ENCODE data around the gene ZNF8.

The ZNF8 gene

GRCh38 chr19:58317476-58318072 lies 38.8 kb downstream of the ZNF8 start:
- no peak for TF ChIP-seq CTCF (IDR thresholded peaks at IDR 0.05)
- intact Hi-C loops (cut with DNase I; ENCODE audit: low total_unique reads), result no loop called here
- no peak for DNase-seq

GRCh38 chr19:58318297-58318696 lies 39.5 kb downstream of the ZNF8 start:
- H3K4me3 ChIP-seq, result no peak overlapping the region
- intact Hi-C loops (cut with DNase I; ENCODE audit: low total_unique reads), result no loop called here
- no peak for TF ChIP-seq CTCF (IDR thresholded peaks at IDR 0.05)
- no peaks in the 10 kb centered on the region for H3K4me1 ChIP-seq
- no peaks in the 10 kb centered on the region for H3K27me3 ChIP-seq
- peaks cover 19 to 61% (median 47%) of the 10 kb centered on the region in 3 donors for H3K36me3 ChIP-seq
- no peaks in the 10 kb centered on the region for H3K9me3 ChIP-seq
- no peak overlapping the region for H3K27ac ChIP-seq
- DNase-seq, result no peak

More at GRCh38 chr19:58317476-58318072, 38.8 kb downstream of the ZNF8 start:
- Histone ChIP-seq H3K4me1 (no peaks in the 10 kb centered on the region), H3K36me3 (peaks cover 26 to 63% (median 54%) of the 10 kb centered on the region in 3 donors), H3K27ac (no peak overlapping the region), H3K27me3 (no peaks in the 10 kb centered on the region), H3K9me3 (no peaks in the 10 kb centered on the region), H3K4me3 (no peak overlapping the region)

GRCh38 chr19:58319241-58319640 lies 40.5 kb downstream of the ZNF8 start:
- intact Hi-C loops (cut with DNase I; ENCODE audit: low total_unique reads), result no loop called here
- Histone ChIP-seq H3K9me3 (no peaks in the 10 kb centered on the region), H3K27ac (no peak overlapping the region)

GRCh38 chr19:58325311-58326022 lies 46.7 kb downstream of the ZNF8 start:
- H3K4me1 ChIP-seq, result peaks cover 0 to 31% (median 21%) of the 10 kb centered on the region in 4 donors
- no peak for TF ChIP-seq CTCF (IDR thresholded peaks at IDR 0.05)
- DNase-seq, result no peak
- no peaks in the 10 kb centered on the region for H3K9me3 ChIP-seq
- no peaks in the 10 kb centered on the region for H3K27me3 ChIP-seq
- intact Hi-C loops (cut with DNase I; ENCODE audit: low total_unique reads), result no loop called here
- peak overlapping the region in 1 of 2 donors; percentile 70 for H3K4me3 ChIP-seq
- peak overlapping the region in 1 of 2 donors; percentile 94 for H3K27ac ChIP-seq
- peaks cover 0 to 16% (median 7%) of the 10 kb centered on the region in 3 donors for H3K36me3 ChIP-seq

More at GRCh38 chr19:58319241-58319640, 40.5 kb downstream of the ZNF8 start:
- no peaks in the 10 kb centered on the region for H3K27me3 ChIP-seq
- TF ChIP-seq CTCF (IDR thresholded peaks at IDR 0.05), result no peak
- H3K4me3 ChIP-seq, result no peak overlapping the region
- no peak for DNase-seq
- H3K4me1 ChIP-seq, result no peaks in the 10 kb centered on the region
- peaks cover 10 to 51% (median 38%) of the 10 kb centered on the region in 3 donors for H3K36me3 ChIP-seq

GRCh38 chr19:58326501-58326913 lies 47.8 kb downstream of the ZNF8 start:
- Histone ChIP-seq H3K36me3 (peaks cover 0 to 16% (median 7%) of the 10 kb centered on the region in 3 donors), H3K4me3 (peak overlapping the region; percentile 70 to 90), H3K9me3 (no peaks in the 10 kb centered on the region), H3K27me3 (no peaks in the 10 kb centered on the region), H3K4me1 (peaks cover 0 to 31% (median 21%) of the 10 kb centered on the region in 4 donors), H3K27ac (peak overlapping the region; percentile 94 to 97)
- no peak for TF ChIP-seq CTCF (IDR thresholded peaks at IDR 0.05)
- intact Hi-C loops (cut with DNase I; ENCODE audit: low total_unique reads), result no loop called here
- no peak for DNase-seq
